Neural progenitor cell (in vitro differentiated cells): ENCODE data around the gene PRSS16.

Experiments
- EZH2 ChIP-seq: fragments of 200-600 bp; sonication (generic); IDR thresholded peaks from 2 replicates; pipeline ENCODE4 v1.6.1; 2017; ENCODE audit warnings: antibody characterized with exemption, mild to moderate bottlenecking, moderate library complexity
- EZH2phosphoT487 ChIP-seq: fragments of 200-600 bp; sonication (generic); IDR thresholded peaks from 2 replicates; pipeline ENCODE4 v1.6.1; 2017; ENCODE audit warnings: antibody characterized with exemption
- TF ChIP-seq, protein P1 (sequence below): fragments of 200-600 bp; sonication (generic); IDR thresholded peaks from 2 replicates; pipeline ENCODE4 v1.5.1; 2017; ENCODE audit warnings: antibody characterized with exemption, mild to moderate bottlenecking

GRCh38 chr6:27263886-27264285 is 16.4 kb downstream of the PRSS16 start:
- TF ChIP-seq, protein P1, sequence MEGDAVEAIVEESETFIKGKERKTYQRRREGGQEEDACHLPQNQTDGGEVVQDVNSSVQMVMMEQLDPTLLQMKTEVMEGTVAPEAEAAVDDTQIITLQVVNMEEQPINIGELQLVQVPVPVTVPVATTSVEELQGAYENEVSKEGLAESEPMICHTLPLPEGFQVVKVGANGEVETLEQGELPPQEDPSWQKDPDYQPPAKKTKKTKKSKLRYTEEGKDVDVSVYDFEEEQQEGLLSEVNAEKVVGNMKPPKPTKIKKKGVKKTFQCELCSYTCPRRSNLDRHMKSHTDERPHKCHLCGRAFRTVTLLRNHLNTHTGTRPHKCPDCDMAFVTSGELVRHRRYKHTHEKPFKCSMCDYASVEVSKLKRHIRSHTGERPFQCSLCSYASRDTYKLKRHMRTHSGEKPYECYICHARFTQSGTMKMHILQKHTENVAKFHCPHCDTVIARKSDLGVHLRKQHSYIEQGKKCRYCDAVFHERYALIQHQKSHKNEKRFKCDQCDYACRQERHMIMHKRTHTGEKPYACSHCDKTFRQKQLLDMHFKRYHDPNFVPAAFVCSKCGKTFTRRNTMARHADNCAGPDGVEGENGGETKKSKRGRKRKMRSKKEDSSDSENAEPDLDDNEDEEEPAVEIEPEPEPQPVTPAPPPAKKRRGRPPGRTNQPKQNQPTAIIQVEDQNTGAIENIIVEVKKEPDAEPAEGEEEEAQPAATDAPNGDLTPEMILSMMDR, result no peak
- no peak for TF ChIP-seq EZH2phosphoT487
- TF ChIP-seq EZH2, result no peak
